IMR-90 (cell line): Measurements from ENCODE around the gene CDC42BPG. TPM values are rescaled to one million over a fixed set of nuclear protein-coding genes. Genes with fewer than 3 reads are reported as not detected.

Experiments
- ATAC-seq: fragments of 200-7000 bp; cut with Tn5 transposase; 2 replicates; pipeline ENCODE4 v1.9.1; 2020; ENCODE audit warnings: low read depth, mild to moderate bottlenecking, moderate library complexity
- BruUV-seq: library from RNA; stranded (reverse); fragments of 400-500 nt; replicated peaks from 2 replicates; lab custom pipeline; 2021; lab: Mats Ljungman, UMichigan
- CTCF ChIA-PET: fragments of 300-600 bp; formaldehyde crosslinking; extraction: SDS; loops from one replicate; lab custom pipeline; 2021; ENCODE audit warnings: antibody characterized with exemption; lab: Yijun Ruan, JAX
- POLR2A ChIA-PET: fragments of 300-600 bp; sonication (Branson Sonifier 250); formaldehyde crosslinking; loops from one replicate; lab custom pipeline; 2022; ENCODE audit warnings: antibody characterized with exemption; ENCODE audit not compliant: unreplicated experiment; lab: Charles Lee
- DNase-seq: peaks from one replicate; pipeline ENCODE4 v3.0.0; 2013
- H2AFZ ChIP-seq: replicated peaks from 2 replicates; pipeline ENCODE3; 2013; ENCODE audit warnings: low read length, mild to moderate bottlenecking; ENCODE audit not compliant: poor library complexity
- H2AK5ac ChIP-seq: 2 replicates; pipeline ENCODE4 v1.6.1; 2013; ENCODE audit warnings: low read depth, low read length, inconsistent platforms
- H2AK9ac ChIP-seq: replicated peaks from 2 replicates; pipeline ENCODE3; 2013; ENCODE audit warnings: mild to moderate bottlenecking, low read depth, low read length, moderate library complexity; ENCODE audit not compliant: poor library complexity
- H2BK120ac ChIP-seq: 2 replicates; pipeline ENCODE4 v1.6.1; 2013; ENCODE audit warnings: low read depth, low read length, inconsistent platforms
- H2BK15ac ChIP-seq: 3 replicates; pipeline ENCODE4 v1.6.1; 2013; ENCODE audit warnings: low read depth, low read length, inconsistent platforms
- H2BK20ac ChIP-seq: 2 replicates; pipeline ENCODE4 v1.6.1; 2013; ENCODE audit warnings: low read depth, mild to moderate bottlenecking, inconsistent platforms, low read length, moderate library complexity
- H2BK5ac ChIP-seq: 2 replicates; pipeline ENCODE4 v1.6.1; 2013; ENCODE audit warnings: mild to moderate bottlenecking, low read depth, low read length, inconsistent platforms; ENCODE audit not compliant: poor library complexity, severe bottlenecking
- H3K14ac ChIP-seq: replicated peaks from 2 replicates; pipeline ENCODE4 v1.6.1; 2013; ENCODE audit warnings: low read depth, low read length, inconsistent platforms
- H3K18ac ChIP-seq: 2 replicates; pipeline ENCODE4 v1.6.1; 2013; ENCODE audit warnings: low read depth, low read length, control low read depth
- H3K23ac ChIP-seq: 2 replicates; pipeline ENCODE4 v1.6.1; 2013; ENCODE audit warnings: low read depth, low read length, inconsistent platforms
- H3K27ac ChIP-seq: 2 replicates; pipeline ENCODE4 v1.5.1; 2013; ENCODE audit warnings: mild to moderate bottlenecking, control low read depth, low read length; ENCODE audit not compliant: insufficient read depth
- H3K27me3 ChIP-seq: 2 replicates; pipeline ENCODE4 v1.6.1; 2013; ENCODE audit warnings: low read length; ENCODE audit not compliant: control insufficient read depth, insufficient read depth
- H3K36me3 ChIP-seq: 2 replicates; pipeline ENCODE4 v1.6.1; 2013; ENCODE audit warnings: low read length, mixed read lengths; ENCODE audit not compliant: control insufficient read depth, insufficient read depth
- H3K4ac ChIP-seq: 2 replicates; pipeline ENCODE4 v1.6.1; 2013; ENCODE audit warnings: low read depth, low read length, inconsistent platforms
- H3K4me1 ChIP-seq: 2 replicates; pipeline ENCODE4 v1.6.1; 2013; ENCODE audit warnings: low read length, mixed read lengths; ENCODE audit not compliant: control insufficient read depth, insufficient read depth
- H3K4me2 ChIP-seq: 2 replicates; pipeline ENCODE4 v1.6.1; 2013; ENCODE audit warnings: low read depth, mild to moderate bottlenecking, control low read depth, low read length, moderate library complexity
- H3K4me3 ChIP-seq: 2 replicates; pipeline ENCODE4 v1.5.1; 2013; ENCODE audit warnings: low read depth, mild to moderate bottlenecking, control low read depth, low read length, moderate library complexity; ENCODE audit not compliant: insufficient read depth
- H3K56ac ChIP-seq: 2 replicates; pipeline ENCODE4 v1.6.1; 2013; ENCODE audit warnings: low read length, inconsistent platforms; ENCODE audit not compliant: insufficient read depth; ENCODE audit errors: extremely low read depth
- H3K79me1 ChIP-seq, 2 experiments: 2 replicates each; pipeline ENCODE4 v1.6.1; 2013; ENCODE audit warnings: low read length in 2 of 2, inconsistent platforms in 1 of 2, low read depth in 1 of 2
- H3K9ac ChIP-seq: 2 replicates; pipeline ENCODE4 v1.6.1; 2013; ENCODE audit warnings: low read depth, low read length, control low read depth
- H3K9me1 ChIP-seq: 2 replicates; pipeline ENCODE4 v1.6.1; 2013; ENCODE audit warnings: low read length, inconsistent platforms; ENCODE audit not compliant: insufficient read depth
- H3K9me3 ChIP-seq: 2 replicates; pipeline ENCODE4 v1.6.1; 2013; ENCODE audit warnings: low read length; ENCODE audit not compliant: control insufficient read depth, insufficient read depth
- H4K20me1 ChIP-seq: 2 replicates; pipeline ENCODE4 v1.6.1; 2013; ENCODE audit warnings: low read length, inconsistent platforms; ENCODE audit not compliant: insufficient read depth
- H4K5ac ChIP-seq: 2 replicates; pipeline ENCODE4 v1.6.1; 2013; ENCODE audit warnings: mild to moderate bottlenecking, low read depth, low read length, control low read depth
- H4K8ac ChIP-seq, 2 experiments: 2 replicates each; pipeline ENCODE4 v1.6.1; 2013; ENCODE audit warnings: low read depth in 2 of 2, low read length in 2 of 2, control low read depth in 1 of 2, inconsistent platforms in 1 of 2
- H4K91ac ChIP-seq: 2 replicates; pipeline ENCODE4 v1.6.1; 2013; ENCODE audit warnings: low read depth, low read length, inconsistent platforms; ENCODE audit not compliant: insufficient read depth
- CEBPB ChIP-seq: IDR thresholded peaks from 2 replicates; pipeline ENCODE4 v1.6.1; 2012; ENCODE audit warnings: low read depth, low read length, improper control_type of control experiment
- CHD1 ChIP-seq: IDR thresholded peaks from 2 replicates; pipeline ENCODE4 v1.6.1; 2012; ENCODE audit warnings: low read depth, low read length, improper control_type of control experiment
- CTCF ChIP-seq: conservative IDR thresholded peaks from 2 replicates; pipeline ENCODE4 v1.5.1; 2012; ENCODE audit warnings: mild to moderate bottlenecking, low read depth, low read length, improper control_type of control experiment
- MAZ ChIP-seq: IDR thresholded peaks from 2 replicates; pipeline ENCODE4 v1.6.1; 2012; ENCODE audit warnings: low read depth, mild to moderate bottlenecking, low read length, improper control_type of control experiment, moderate library complexity, borderline replicate concordance
- MXI1 ChIP-seq: IDR thresholded peaks from 2 replicates; pipeline ENCODE4 v1.6.1; 2012; ENCODE audit warnings: low read depth, mild to moderate bottlenecking, low read length, moderate library complexity, borderline replicate concordance
- NFE2L2 ChIP-seq: fragments of 150-350 bp; IDR thresholded peaks from 2 replicates; pipeline ENCODE4 v1.6.1; 2016; ENCODE audit warnings: low read depth, mild to moderate bottlenecking, low read length
- POLR2A ChIP-seq: IDR thresholded peaks from 2 replicates; pipeline ENCODE4 v1.6.1; 2012; ENCODE audit warnings: mild to moderate bottlenecking, low read depth, low read length
- RAD21 ChIP-seq: IDR thresholded peaks from 2 replicates; pipeline ENCODE4 v1.6.1; 2012; ENCODE audit warnings: low read length, improper control_type of control experiment
- RFX5 ChIP-seq: IDR thresholded peaks from 2 replicates; pipeline ENCODE4 v1.8.0; 2012; ENCODE audit warnings: low read depth, mild to moderate bottlenecking, low read length, moderate library complexity
- SMC3 ChIP-seq: fragments of 150-350 bp; IDR thresholded peaks from 2 replicates; pipeline ENCODE4 v1.6.1; 2016; ENCODE audit warnings: low read depth, mild to moderate bottlenecking, antibody characterized with exemption, low read length, moderate library complexity
- USF2 ChIP-seq: fragments of 150-350 bp; IDR thresholded peaks from 2 replicates; pipeline ENCODE4 v1.6.1; 2017; ENCODE audit warnings: mild to moderate bottlenecking, antibody characterized with exemption, low read length, low read depth
- WGBS, 2 experiments: methylation state at CpG; one replicate each; pipeline versions ENCODE4 v1.1.5 to v1.1.7; 2013; ENCODE audit warnings: missing lambda C conversion rate in 2 of 2; ENCODE audit not compliant: insufficient read length in 1 of 2; ENCODE audit errors: extremely low coverage in 2 of 2; 5-methylcytosine and 5-hydroxymethylcytosine counted together
- dilution Hi-C: fragments of 300-500 bp; cut with HindIII; formaldehyde crosslinking; loops from one replicate; pipeline ENCODE4 v1.14.3; 2018; ENCODE audit warnings: low sequenced_read_pairs; ENCODE audit not compliant: unreplicated experiment
- in situ Hi-C: fragments of 300-500 bp; cut with MboI; formaldehyde crosslinking; loops from 3 replicates; pipeline ENCODE4 v1.14.3; 2019; ENCODE audit warnings: low sequenced_read_pairs, inconsistent platforms, mixed read lengths
- intact Hi-C: fragments of 100-400 bp; cut with micrococcal nuclease; formaldehyde crosslinking; loops from 2 replicates; pipeline ENCODE4 v1.10.0; 2022
- polyA plus RNA-seq, 3 experiments: library from polyadenylated mRNA; depleted of rRNA; stranded (reverse); fragments of >200 nt; gene quantifications; 2 replicates each; pipeline ENCODE4 v1.2.3, GENCODE V29; 2012; ENCODE audit warnings: low replicate concordance in 1 of 3
- total RNA-seq: library from RNA; depleted of rRNA; stranded (reverse); fragments of >200 nt; gene quantifications from 2 replicates; pipeline ENCODE4 v1.2.3, GENCODE V29; 2012

Gene CDC42BPG
- total and polyA plus RNA-seq, 2 of the 4 experiments (the other 2 are of a cell fraction), result under 0.01 to 0.12 TPM

GRCh38 chr11:64794526-64794925, 49.9 kb downstream of the CDC42BPG start:
- Histone ChIP-seq H3K9ac (no peak overlapping the region), H2AK5ac (no peak overlapping the region), H3K18ac (no peak overlapping the region), H2BK120ac (no peak overlapping the region), H2AFZ (no peak overlapping the region), H2BK5ac (no peak overlapping the region), H2BK15ac (no peak overlapping the region), H4K91ac (no peak overlapping the region), H3K79me1 (no peaks in the 10 kb centered on the region), H3K27me3 (no peaks in the 10 kb centered on the region), H3K14ac (no peak overlapping the region), H4K5ac (no peak overlapping the region), H3K4me1 (no peaks in the 10 kb centered on the region), H4K20me1 (no peaks in the 10 kb centered on the region), H3K9me1 (no peaks in the 10 kb centered on the region), H3K4me2 (no peak overlapping the region), H3K56ac (no peak overlapping the region), H3K23ac (no peak overlapping the region), H4K8ac (no peak overlapping the region), H2AK9ac (no peak overlapping the region), H3K27ac (no peak overlapping the region), H3K4me3 (no peak overlapping the region), H3K36me3 (peaks cover 32% of the 10 kb centered on the region), H2BK20ac (no peak overlapping the region), H3K9me3 (no peaks in the 10 kb centered on the region), H3K4ac (no peak overlapping the region)
- BruUV-seq, result no TSS peak
- DNase-seq, result no peak
- TF ChIP-seq RAD21 (no peak), RFX5 (no peak), CTCF (no peak), USF2 (no peak), MXI1 (no peak), SMC3 (no peak), POLR2A (no peak), NFE2L2 (no peak), CEBPB (no peak), MAZ (no peak), CHD1 (no peak)
- ATAC-seq, result no peak
- dilution Hi-C loops (no loop called here), in situ Hi-C loops (no loop called here), intact Hi-C loops (no loop called here)
- ChIA-PET CTCF (no interaction called here), POLR2A (no interaction called here)
- 93% methylated on average over 6 of the region's 10 CpGs; no CpG with 5 or more reads in 1 of the 2 experiments for WGBS, 2 experiments
